HCT116 (cell line): Measurements from ENCODE around the gene NOP53. TPM values are rescaled to one million over a fixed set of nuclear protein-coding genes. Genes with fewer than 3 reads are reported as not detected.

Experiments used
- ATAC-seq: fragments of 200-7000 bp; cut with Tn5 transposase; 2 replicates; pipeline ENCODE4 v1.9.1; 2020; ENCODE audit warnings: mild to moderate bottlenecking, moderate library complexity
- BruUV-seq: library from RNA; stranded (reverse); fragments of 400-500 nt; replicated peaks from 2 replicates; lab custom pipeline; 2021; lab: Mats Ljungman, UMichigan
- CTCF ChIA-PET: fragments of 300-600 bp; sonication (Branson Sonifier 250); formaldehyde crosslinking; loops from one replicate; lab custom pipeline; 2021; ENCODE audit warnings: antibody characterized with exemption; lab: Charles Lee
- POLR2A ChIA-PET: fragments of 300-600, 350-600 bp; sonication (Branson Sonifier 250); formaldehyde crosslinking; loops from one replicate; lab custom pipeline; 2021; ENCODE audit warnings: antibody characterized with exemption; lab: Charles Lee
- RAD21 ChIA-PET, 2 experiments: fragments of 300-600 bp; sonication (Branson Sonifier 250); formaldehyde crosslinking; loops; one replicate each; lab custom pipeline; 2023; ENCODE audit warnings: low total read pairs in 2 of 2; ENCODE audit not compliant: uncharacterized antibody in 2 of 2, unreplicated experiment in 2 of 2, low non-redundant PET in 1 of 2; lab: Charles Lee
- DNase-seq: peaks from one replicate; pipeline ENCODE4 v3.0.0-alpha.2; 2010; ENCODE audit warnings: low read depth, low spot score
- H2AFZ ChIP-seq: fragments of 200-600 bp; shearing (Covaris generic), sonication (generic); 2 replicates; pipeline ENCODE4 v1.6.1; 2017; ENCODE audit warnings: low read depth, mixed run types, mixed read lengths, antibody characterized with exemption, low read length; ENCODE audit not compliant: poor library complexity, severe bottlenecking
- H3K27ac ChIP-seq: 2 replicates; pipeline ENCODE4 v1.5.1; 2012; ENCODE audit warnings: low read depth, low read length
- H3K27me3 ChIP-seq: fragments of 200-600 bp; sonication (generic); 2 replicates; pipeline ENCODE4 v1.6.1; 2016; ENCODE audit warnings: mixed run types, low read length, mixed read lengths; ENCODE audit not compliant: insufficient read depth
- H3K36me3 ChIP-seq, 2 experiments: fragments of 200-500 bp in 1 of 2; fragments of 200-600 bp in 1 of 2; sonication (Bioruptor generic) in 1 of 2; sonication (generic) in 1 of 2; 2 replicates each; pipeline versions ENCODE4 v1.5.1 to v1.6.1; 2014 to 2016; ENCODE audit warnings: low read length in 2 of 2, inconsistent platforms in 1 of 2, mixed read lengths in 1 of 2, mixed run types in 1 of 2; ENCODE audit not compliant: insufficient read depth in 2 of 2, control insufficient read depth in 1 of 2
- H3K4me1 ChIP-seq, 2 experiments: fragments of 200-600 bp in 1 of 2; sonication (generic) in 1 of 2; 2 replicates each; pipeline versions ENCODE4 v1.5.1 to v1.6.1; 2012 to 2017; ENCODE audit warnings: low read length in 2 of 2, inconsistent platforms in 1 of 2, mild to moderate bottlenecking in 1 of 2, mixed read lengths in 1 of 2, mixed run types in 1 of 2, moderate library complexity in 1 of 2; ENCODE audit not compliant: insufficient read depth in 2 of 2, control insufficient read depth in 1 of 2
- H3K4me2 ChIP-seq: fragments of 200-600 bp; sonication (generic); 2 replicates; pipeline ENCODE4 v1.6.1; 2017; ENCODE audit warnings: mixed run types, low read length, mixed read lengths
- H3K4me3 ChIP-seq, 2 experiments: fragments of 200-600 bp in 1 of 2; sonication (generic) in 1 of 2; replicated peaks in 1 of 2; 2 replicates each; pipeline ENCODE4 v1.5.1; 2011 to 2016; ENCODE audit warnings: low read length in 2 of 2, control low read depth in 1 of 2, low read depth in 1 of 2, mild to moderate bottlenecking in 1 of 2, mixed read lengths in 1 of 2, mixed run types in 1 of 2
- H3K79me2 ChIP-seq: fragments of 200-600 bp; sonication (generic); 2 replicates; pipeline ENCODE4 v1.6.1; 2017; ENCODE audit warnings: mild to moderate bottlenecking, mixed run types, low read length, moderate library complexity, mixed read lengths; ENCODE audit not compliant: insufficient read depth
- H3K9ac ChIP-seq: fragments of 200-600 bp; sonication (generic); 2 replicates; pipeline ENCODE4 v1.6.1; 2016; ENCODE audit warnings: low read length, mixed read lengths
- H3K9me2 ChIP-seq: fragments of 200-600 bp; sonication (generic), shearing (Covaris generic); 2 replicates; pipeline ENCODE4 v1.6.1; 2017; ENCODE audit warnings: mixed run types, mild to moderate bottlenecking, moderate library complexity; ENCODE audit not compliant: insufficient read depth
- H3K9me3 ChIP-seq, 2 experiments: fragments of 200-500 bp in 1 of 2; fragments of 200-600 bp in 1 of 2; sonication (Bioruptor generic) in 1 of 2; sonication (generic) in 1 of 2; 2 replicates each; pipeline ENCODE4 v1.6.1; 2014 to 2017; ENCODE audit warnings: low read length in 2 of 2, mixed read lengths in 2 of 2, inconsistent platforms in 1 of 2, low read depth in 1 of 2, mild to moderate bottlenecking in 1 of 2, mixed run types in 1 of 2, moderate library complexity in 1 of 2; ENCODE audit not compliant: control insufficient read depth in 1 of 2, insufficient read depth in 1 of 2
- H4K20me1 ChIP-seq: fragments of 200-600 bp; sonication (generic), shearing (Covaris generic); 2 replicates; pipeline ENCODE4 v1.6.1; 2017; ENCODE audit warnings: mixed run types, mild to moderate bottlenecking, moderate library complexity; ENCODE audit not compliant: insufficient read depth
- ATF3 ChIP-seq: IDR thresholded peaks from 2 replicates; pipeline ENCODE4 v1.6.1; 2012
- CBX3 ChIP-seq: IDR thresholded peaks from 2 replicates; pipeline ENCODE4 v1.6.1; 2012; ENCODE audit warnings: low read depth
- EGR1 ChIP-seq: IDR thresholded peaks from 2 replicates; pipeline ENCODE4 v1.6.1; 2012; ENCODE audit warnings: low read depth
- ELF1 ChIP-seq: IDR thresholded peaks from 2 replicates; pipeline ENCODE4 v1.6.1; 2012; ENCODE audit warnings: low read depth, borderline replicate concordance
- EZH2 ChIP-seq: fragments of 200-600 bp; sonication (generic); IDR thresholded peaks from 2 replicates; pipeline ENCODE4 v1.6.1; 2017; ENCODE audit warnings: antibody characterized with exemption, mixed run types
- EZH2phosphoT487 ChIP-seq: fragments of 200-600 bp; IDR thresholded peaks from 2 replicates; pipeline ENCODE4 v1.6.1; 2018; ENCODE audit warnings: antibody characterized with exemption, borderline replicate concordance
- FOSL1 ChIP-seq: IDR thresholded peaks from 2 replicates; pipeline ENCODE4 v1.6.1; 2012; ENCODE audit warnings: low read depth
- JUND ChIP-seq: IDR thresholded peaks from 2 replicates; pipeline ENCODE4 v1.6.1; 2012
- POLR2A ChIP-seq: IDR thresholded peaks from 2 replicates; pipeline ENCODE4 v1.7.0; 2011; ENCODE audit warnings: borderline replicate concordance; ENCODE audit not compliant: insufficient read depth, insufficient read length; ENCODE audit errors: extremely low read depth
- POLR2AphosphoS5 ChIP-seq: IDR thresholded peaks from 2 replicates; pipeline ENCODE4 v1.6.1; 2011; ENCODE audit warnings: mild to moderate bottlenecking, low read depth, low read length, moderate library complexity
- RAD21 ChIP-seq: IDR thresholded peaks from 2 replicates; pipeline ENCODE4 v1.6.1; 2012; ENCODE audit warnings: low read depth, mild to moderate bottlenecking
- SP1 ChIP-seq: IDR thresholded peaks from 2 replicates; pipeline ENCODE4 v1.6.1; 2012; ENCODE audit warnings: low read depth
- SRF ChIP-seq: IDR thresholded peaks from 2 replicates; pipeline ENCODE4 v1.6.1; 2012; ENCODE audit warnings: low read depth
- YY1 ChIP-seq: IDR thresholded peaks from 2 replicates; pipeline ENCODE4 v1.6.1; 2011; ENCODE audit warnings: low read length, low read depth, moderate library complexity, mild to moderate bottlenecking; ENCODE audit not compliant: insufficient replicate concordance; ENCODE audit errors: extremely low read depth
- ZBTB33 ChIP-seq: IDR thresholded peaks from 2 replicates; pipeline ENCODE4 v1.6.1; 2011; ENCODE audit warnings: mild to moderate bottlenecking, low read length, moderate library complexity; ENCODE audit not compliant: insufficient replicate concordance; ENCODE audit errors: extremely low read depth
- ZNF274 ChIP-seq: fragments of 200-500 bp; sonication (Bioruptor generic); IDR thresholded peaks from 2 replicates; pipeline ENCODE4 v1.6.1; 2014; ENCODE audit warnings: mild to moderate bottlenecking, low read depth, low read length, inconsistent platforms
- intact Hi-C: fragments of 100-400 bp; cut with micrococcal nuclease; formaldehyde crosslinking; loops from 2 replicates; pipeline ENCODE4 v1.10.0; 2022
- total RNA-seq: library from RNA; stranded (reverse); gene quantifications from one replicate; pipeline ENCODE4 v1.2.1, GENCODE V29; 2021; ENCODE audit not compliant: unreplicated experiment
- TF ChIP-seq, protein P1 (sequence below), 3 experiments: fragments of 200-600 bp in 1 of 3; sonication (generic) in 1 of 3; IDR thresholded peaks in 2 of 3; conservative IDR thresholded peaks in 1 of 3; 2 replicates each; pipeline ENCODE4 v1.5.1; 2012 to 2017; ENCODE audit warnings: low read depth in 2 of 3, low read length in 2 of 3, antibody characterized with exemption in 1 of 3, borderline replicate concordance in 1 of 3, control low read depth in 1 of 3, mild to moderate bottlenecking in 1 of 3, mixed read lengths in 1 of 3, mixed run types in 1 of 3, moderate library complexity in 1 of 3; ENCODE audit not compliant: insufficient read depth in 1 of 3

The NOP53 gene
- total RNA-seq, 1 experiment from 2014 or later: 322 TPM

DNA sequence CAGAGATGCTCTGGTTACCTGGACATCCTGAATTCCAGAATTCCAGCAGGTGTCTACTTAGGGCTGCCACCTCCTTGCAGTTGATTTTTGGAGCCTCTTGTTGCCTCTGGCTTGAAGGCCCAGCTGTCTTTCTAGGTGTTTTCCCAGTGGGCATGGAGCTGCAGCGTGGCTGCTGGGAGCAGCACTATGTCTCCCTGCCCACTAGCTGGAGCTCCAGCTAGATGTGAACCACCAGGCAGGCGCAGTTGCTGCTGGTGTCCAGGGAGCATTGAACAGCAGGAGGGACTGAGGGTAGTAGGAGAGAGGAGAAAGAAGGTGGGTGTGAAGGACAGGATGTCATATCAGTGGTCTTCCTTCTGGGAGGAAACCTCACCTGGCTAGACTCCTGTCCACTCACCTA lies 23.3 kb downstream of the NOP53 start (continued):
- TF ChIP-seq, protein P1, sequence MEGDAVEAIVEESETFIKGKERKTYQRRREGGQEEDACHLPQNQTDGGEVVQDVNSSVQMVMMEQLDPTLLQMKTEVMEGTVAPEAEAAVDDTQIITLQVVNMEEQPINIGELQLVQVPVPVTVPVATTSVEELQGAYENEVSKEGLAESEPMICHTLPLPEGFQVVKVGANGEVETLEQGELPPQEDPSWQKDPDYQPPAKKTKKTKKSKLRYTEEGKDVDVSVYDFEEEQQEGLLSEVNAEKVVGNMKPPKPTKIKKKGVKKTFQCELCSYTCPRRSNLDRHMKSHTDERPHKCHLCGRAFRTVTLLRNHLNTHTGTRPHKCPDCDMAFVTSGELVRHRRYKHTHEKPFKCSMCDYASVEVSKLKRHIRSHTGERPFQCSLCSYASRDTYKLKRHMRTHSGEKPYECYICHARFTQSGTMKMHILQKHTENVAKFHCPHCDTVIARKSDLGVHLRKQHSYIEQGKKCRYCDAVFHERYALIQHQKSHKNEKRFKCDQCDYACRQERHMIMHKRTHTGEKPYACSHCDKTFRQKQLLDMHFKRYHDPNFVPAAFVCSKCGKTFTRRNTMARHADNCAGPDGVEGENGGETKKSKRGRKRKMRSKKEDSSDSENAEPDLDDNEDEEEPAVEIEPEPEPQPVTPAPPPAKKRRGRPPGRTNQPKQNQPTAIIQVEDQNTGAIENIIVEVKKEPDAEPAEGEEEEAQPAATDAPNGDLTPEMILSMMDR (IDR thresholded peaks at IDR 0.05 in 2 of 3, conservative IDR thresholded peaks at IDR 0.05 in 1 of 3; ENCODE audit: borderline replicate concordance in 1 of 3, insufficient read depth in 1 of 3, low read depth in 2 of 3, low read length in 2 of 3): no peak
- TF ChIP-seq POLR2A: no peak
- TF ChIP-seq EZH2phosphoT487: no peak
- no peak for TF ChIP-seq EGR1
- no peak for TF ChIP-seq JUND
- no peak for TF ChIP-seq SP1
- no peak for TF ChIP-seq EZH2
- no peak for TF ChIP-seq FOSL1
- TF ChIP-seq SRF: no peak
- TF ChIP-seq RAD21: no peak
- TF ChIP-seq YY1: no peak
- no peak for TF ChIP-seq ZNF274

- H3K27me3 ChIP-seq: no peaks in the 10 kb centered on the region
- no peak for ATAC-seq
- peaks cover 3 to 7% of the 10 kb centered on the region in 2 experiments; a peak in 1 of 4 replicates for H3K4me1 ChIP-seq
- no peak overlapping the region for H3K4me3 ChIP-seq
- H3K27ac ChIP-seq: no peak overlapping the region
- H4K20me1 ChIP-seq: no peaks in the 10 kb centered on the region
- DNase-seq: no peak
- intact Hi-C loops: no loop called here
- RAD21 ChIA-PET: no interaction called here
- no peaks in the 10 kb centered on the region for H3K36me3 ChIP-seq
- no peak overlapping the region for H2AFZ ChIP-seq
- H3K9me2 ChIP-seq: no peaks in the 10 kb centered on the region
- CTCF ChIA-PET: no interaction called here
- no TSS peak for BruUV-seq
- TF ChIP-seq RAD21 (no peak), ZNF274 (no peak), FOSL1 (no peak), SP1 (no peak), EGR1 (no peak), POLR2AphosphoS5 (no peak), ZBTB33 (no peak), ELF1 (no peak), JUND (no peak), SRF (no peak), ATF3 (no peak), CBX3 (no peak)
- TF ChIP-seq, protein P1 (IDR thresholded peaks at IDR 0.05 in 2 of 3, conservative IDR thresholded peaks at IDR 0.05 in 1 of 3; ENCODE audit: borderline replicate concordance in 1 of 3, insufficient read depth in 1 of 3, low read depth in 2 of 3, low read length in 2 of 3): no peak
- no peak overlapping the region for H3K4me2 ChIP-seq
- no peaks in the 10 kb centered on the region for H3K79me2 ChIP-seq
- no peaks in the 10 kb centered on the region for H3K9me3 ChIP-seq
- no peak overlapping the region for H3K9ac ChIP-seq
- POLR2A ChIA-PET: no interaction called here
Observed at GRCh38 chr19:47769534-47769933, 24.2 kb downstream of the NOP53 start.
